GM19238 (cell line): ENCODE results near the gene TCERG1L.
"Not testable (repeated sequence)": the region's sequence is repeated elsewhere in the genome, so short reads cannot be mapped to it uniquely, and the experiment has no call there.

Source experiments
- DNase-seq: peaks from one replicate; pipeline ENCODE4 v3.0.0; 2011; ENCODE audit warnings: low spot score; ENCODE audit not compliant: insufficient read length

TCERG1L gene

DNA sequence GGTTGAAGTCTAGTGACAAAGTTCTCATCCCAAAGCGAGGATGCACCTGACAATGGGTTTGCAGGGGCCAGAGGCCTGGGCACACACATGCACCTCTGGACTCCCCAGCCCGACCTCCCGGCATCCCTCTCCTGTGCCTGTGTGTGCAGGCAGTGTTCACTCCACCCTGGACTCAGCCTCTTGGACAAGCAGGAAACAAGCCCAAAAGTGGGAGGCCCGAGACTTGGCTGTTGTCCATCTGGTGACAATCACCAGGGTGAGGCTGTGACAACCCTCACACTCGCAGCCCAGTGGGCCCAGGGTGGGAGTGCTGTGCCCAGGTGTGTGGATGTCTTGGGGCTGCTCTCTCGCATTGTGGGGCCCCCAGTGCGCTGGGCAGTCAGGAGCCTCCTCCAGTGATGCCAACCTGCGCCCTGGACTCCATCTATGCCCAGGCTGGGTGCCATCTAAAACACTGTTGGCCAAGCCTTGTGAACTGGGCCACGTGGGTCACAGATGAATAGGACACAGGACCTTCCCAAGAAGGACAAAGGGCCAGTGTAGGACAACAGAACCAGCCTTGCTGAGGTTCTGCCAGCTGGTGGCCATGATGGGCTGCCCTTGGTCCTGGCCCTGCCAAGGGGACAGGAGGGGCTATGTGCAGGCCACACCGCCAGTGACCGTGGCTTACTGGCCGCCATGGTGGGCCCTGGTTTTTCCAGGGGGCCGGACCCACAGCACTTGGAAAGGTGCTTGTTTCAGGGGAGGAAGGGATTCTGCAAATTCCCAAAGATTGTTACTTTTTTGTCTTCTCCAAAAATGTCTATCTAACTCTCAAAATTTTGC lies 144.3 kb downstream of the TCERG1L start:
- no peak for DNase-seq

DNA sequence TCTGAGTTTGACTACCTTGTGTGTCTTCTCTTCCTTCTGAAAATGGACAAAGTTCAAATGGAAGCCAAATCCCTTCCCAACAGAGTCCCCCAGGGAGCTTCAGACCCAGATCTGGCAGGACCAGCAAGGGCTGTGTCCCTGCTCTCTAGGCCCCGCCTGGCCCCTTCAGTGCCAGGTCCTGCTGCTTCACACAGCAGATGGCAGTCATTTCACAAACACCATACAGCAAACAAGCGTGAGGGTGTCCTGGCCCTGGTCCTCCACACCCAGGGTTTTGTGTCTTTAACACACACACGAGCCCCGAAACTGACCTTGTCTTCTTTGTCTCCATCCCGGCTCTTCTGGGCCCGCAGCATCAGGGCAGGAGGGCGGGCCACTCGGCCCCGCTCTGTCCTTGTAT lies 145.0 kb downstream of the TCERG1L start:
- no peak for DNase-seq

DNA sequence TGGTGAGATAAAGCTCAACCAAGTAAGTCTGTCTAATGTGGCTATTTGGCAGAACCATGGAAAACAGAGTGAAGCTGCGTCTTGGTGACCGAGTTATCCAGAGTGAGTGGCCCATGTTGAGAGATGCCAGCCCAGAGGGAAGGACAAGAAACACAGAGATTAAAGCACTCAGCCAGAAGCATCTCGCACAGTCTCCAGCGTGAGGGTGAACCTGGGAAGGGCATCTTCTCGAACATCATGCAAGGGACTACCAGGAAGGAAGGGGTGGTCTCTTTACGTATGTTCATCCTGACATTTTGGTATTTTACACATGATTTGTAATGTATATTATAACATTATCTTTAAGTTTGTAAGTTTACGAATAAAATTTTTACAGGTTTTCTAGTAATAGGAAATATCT lies 146.4 kb downstream of the TCERG1L start:
- DNase-seq, result no peak

DNA sequence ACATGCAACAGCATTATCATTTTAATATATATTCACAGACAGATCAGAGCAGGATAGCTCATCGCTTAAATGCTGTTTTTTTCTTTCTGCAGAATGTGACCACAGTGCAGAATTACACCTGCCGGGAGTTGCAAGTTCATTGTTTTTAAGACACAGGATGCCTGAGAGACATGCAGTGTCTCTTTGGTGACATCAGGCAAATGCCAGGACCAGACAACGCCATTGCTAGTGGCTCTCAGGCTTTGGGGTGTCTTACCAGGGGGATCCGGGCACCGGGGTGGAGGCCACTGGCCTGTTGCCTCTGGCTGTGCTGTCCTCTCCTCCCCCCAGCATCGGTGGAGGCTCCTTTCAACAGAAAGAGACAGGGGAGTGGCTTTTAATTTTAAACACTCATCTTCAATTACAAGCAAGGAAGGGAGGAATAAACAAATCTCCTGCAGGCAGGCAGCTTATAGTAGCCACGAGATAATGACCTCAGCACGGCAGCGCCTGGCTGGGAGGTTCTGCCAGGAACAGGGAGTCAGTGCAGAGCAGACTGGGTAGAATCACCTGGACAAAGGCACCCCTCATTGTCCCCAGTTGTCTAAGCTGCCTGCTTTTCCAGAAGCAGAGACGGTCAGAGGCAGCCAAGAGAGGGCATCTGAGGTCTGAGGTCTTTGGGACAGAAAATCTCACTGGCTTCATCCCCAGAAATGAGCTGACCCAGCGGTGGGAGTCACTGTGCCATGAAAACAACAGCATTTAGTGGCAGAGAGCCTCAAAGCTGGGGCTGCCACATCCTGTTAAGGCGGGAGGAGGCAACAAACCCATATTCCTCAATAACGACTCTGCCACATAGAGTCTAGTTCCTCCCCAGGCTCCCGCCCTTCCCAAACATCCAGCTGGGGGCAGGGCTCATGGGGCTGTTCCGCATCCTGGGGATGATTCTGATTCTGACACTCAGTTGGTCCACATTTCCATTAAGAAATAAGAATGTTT lies 148.4 kb downstream of the TCERG1L start:
- DNase-seq, result no peak

DNA sequence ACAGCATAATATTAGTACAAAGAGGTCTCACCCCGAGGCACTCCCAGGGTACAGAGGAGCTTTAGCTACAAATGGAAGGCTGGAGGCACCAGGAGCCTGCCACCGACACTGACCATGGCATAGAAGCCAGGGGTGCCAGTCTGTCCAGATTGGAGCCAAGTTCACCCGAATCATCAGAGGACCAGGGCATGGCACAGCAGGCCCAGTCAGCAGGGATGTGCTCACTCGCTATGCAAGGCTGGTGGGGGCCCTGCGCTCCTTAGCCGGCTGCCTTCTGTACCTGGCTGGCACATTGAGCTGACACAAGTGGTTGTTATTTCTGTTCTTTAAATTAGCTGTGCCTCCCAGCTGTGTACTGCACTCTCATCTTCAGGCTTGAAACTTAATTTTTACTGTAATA lies 149.3 kb downstream of the TCERG1L start:
- no peak for DNase-seq

DNA sequence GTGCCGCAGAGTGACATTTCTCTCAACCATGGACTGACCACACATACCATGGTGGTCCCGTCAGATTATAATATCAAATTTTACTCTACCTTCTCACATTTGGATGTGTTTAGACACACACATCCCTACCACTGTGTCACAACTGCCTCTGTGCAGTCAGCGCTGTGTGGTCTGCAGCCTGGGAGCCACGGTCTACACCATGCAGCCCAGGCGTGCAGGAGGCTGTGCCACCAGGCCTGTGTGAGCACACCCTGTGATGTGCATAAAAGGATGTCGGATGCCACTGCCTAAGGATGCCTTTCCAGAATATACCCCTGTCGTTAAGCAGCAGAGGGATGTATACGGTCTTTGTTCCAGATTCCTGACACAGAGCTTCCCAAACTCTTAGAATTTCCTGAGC lies 150.4 kb downstream of the TCERG1L start:
- DNase-seq, result no peak

DNA sequence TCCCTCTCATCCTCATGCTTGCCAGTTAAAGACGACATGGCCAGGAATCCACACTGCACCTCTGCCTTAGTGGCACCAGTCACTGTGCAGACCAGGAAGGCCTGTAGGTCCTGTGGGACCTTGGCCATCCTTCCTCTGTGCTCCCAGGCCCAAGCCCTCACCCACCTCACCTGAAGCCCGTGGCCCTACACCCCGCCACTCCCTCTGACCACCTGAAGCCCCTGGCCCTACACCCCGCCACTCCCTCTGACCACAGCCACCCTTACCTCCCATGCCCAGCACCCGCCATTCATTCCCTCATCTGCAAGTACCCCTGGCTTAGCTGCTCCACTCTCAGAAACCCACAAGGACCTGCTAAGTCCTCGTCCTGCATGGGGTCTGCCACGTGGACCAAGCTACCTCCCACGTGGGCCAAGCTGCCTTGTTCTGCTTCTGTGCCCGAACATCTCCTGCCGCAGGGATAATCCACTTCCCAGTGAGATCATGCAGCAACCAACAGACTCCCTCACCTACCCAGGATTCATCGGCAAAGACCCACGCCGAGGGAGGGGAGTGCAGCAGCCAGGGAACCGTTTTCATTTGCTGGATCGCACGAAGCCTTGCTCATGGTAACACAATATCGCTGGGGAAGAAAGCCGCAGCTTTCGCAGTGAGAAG lies 151.2 kb downstream of the TCERG1L start:
- no peak for DNase-seq

DNA sequence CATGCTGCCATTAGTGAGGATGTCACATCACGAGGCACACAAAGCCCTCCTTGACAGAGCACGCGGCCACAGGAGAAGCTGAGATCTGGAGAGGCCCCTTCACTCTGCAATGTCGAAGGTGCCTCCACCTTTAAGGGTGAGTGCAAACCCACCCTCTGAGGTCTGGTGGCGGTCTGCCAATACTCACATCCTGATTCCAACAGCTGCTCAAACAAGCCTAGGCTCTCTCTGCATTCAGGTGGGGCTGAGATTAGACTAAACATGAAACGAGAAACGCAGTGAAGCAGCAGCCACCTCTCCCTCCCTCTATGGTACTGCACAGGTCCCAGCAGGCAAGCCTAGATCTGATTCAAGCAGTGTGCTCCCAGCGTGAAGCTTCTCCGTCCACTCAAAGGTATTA lies 151.8 kb downstream of the TCERG1L start:
- no peak for DNase-seq

DNA sequence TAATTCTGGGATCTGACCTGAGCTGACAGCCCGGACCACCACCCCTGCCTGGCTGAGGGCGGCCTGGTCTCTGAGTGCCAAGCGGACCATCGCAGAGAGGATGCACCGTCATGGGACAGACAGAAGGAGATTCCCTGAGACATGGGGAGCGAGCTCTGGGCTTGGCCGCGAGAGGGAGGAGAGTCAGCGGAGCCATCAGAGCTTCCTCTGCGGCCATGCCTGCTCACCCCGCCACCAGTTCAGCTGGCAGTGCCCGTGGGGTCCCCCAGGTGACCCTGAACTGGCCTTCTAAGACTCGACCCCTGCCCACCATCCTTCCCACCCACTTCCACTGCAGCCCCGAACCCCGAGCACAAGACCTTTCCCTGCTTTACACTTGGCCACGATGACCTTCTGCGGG lies 152.8 kb downstream of the TCERG1L start:
- DNase-seq, result no peak

DNA sequence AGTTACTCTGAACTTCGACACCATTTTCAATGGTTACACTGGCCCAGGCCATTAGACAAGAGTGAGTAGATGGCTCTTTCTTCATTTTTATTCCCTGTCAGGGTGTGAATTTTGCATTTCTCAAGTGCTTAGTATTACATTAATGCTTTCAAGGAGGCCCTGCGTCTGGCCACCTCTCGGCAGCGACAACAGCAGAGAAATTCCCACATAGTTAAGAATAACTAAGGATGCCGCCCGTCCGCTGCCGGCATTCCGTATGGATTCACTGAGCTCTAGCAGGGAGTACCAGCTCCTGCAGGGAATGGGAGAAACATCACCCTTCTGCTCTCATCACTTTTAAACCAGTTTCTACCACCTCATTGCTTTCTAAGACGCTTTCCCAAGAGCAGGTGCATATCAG lies 153.6 kb downstream of the TCERG1L start:
- no peak for DNase-seq

DNA sequence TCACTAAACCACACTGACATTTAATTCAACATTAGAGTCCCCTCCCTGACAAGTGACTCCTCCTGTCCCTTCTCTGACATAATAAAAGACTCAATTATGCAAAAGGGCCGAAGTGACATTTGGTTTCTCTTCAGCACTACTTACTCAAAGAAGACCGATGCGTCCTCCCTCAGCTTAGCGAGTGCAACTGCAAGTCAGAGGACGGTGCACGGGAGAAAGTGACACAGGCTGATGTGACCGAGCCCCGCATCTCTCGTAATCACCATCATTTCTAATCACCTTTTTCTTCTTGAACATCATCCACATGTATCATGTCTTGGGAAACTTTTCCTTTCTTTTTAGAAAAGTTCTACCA lies 155.7 kb downstream of the TCERG1L start:
- DNase-seq, result no peak

DNA sequence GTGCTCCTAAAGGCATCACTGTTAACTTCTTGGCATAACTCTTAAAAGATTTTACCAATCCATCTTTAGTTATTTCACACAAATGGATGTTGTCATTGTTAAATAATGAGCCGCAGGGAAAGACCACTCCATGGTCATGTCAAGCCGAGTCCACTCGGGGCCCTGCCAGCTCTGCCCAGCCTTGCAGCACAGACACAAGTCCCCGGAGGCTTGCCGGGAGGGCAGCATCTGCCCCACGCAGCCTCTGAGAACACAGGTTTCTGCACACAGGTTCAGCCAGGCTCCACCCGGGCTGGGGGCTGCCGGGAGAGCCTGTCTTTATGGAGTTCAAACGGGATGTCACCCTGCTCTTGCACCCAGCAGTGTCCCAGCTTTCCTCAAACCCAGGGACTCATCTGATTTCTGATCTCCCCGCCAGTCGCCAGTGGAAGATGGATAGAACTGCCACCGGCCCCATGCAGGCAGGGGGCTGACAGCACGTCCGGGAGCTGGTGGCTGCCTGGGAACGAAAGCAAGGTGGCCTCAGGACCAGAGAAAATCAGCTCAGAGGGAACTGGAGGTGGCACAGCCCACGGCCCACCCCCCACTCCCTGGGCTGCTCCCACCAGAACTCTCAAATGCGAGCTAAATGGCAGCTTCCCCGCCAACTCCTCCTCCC lies 156.2 kb downstream of the TCERG1L start:
- no peak for DNase-seq

DNA sequence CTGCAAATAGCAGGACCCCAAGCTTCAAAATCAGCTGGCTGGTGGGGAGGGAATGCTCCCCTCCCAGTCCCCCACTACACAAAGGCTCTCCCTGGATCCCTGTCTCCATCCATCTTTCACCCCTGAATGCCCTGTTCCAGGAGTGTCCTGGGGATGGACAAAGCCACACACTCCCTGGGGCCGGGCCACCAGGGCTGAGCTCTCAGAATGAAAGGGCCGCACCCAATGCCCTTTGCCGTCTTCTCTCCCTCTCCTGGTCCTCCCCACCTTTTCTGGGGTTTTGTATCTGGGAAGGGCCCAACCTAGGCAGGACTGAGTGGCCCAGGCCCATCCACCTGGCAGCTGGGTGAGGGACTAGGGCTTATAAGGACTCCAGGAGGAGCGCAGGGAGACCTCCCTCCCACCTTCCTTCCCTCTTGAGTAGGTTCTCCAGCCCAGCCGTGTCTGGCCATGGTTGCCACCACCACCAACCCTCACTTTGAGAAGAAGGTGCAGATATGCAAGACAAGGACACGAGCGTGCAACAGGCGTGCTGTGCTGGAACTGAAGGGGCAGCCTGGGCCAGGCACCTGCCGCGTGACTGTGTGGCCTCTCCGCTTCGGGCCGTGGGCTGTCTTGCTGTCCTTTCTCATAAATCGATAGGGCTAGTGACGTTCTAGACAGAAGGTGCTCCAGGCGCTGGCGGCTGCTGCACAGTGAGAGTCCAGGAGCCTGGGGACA lies 157.1 kb downstream of the TCERG1L start:
- no peak for DNase-seq

DNA sequence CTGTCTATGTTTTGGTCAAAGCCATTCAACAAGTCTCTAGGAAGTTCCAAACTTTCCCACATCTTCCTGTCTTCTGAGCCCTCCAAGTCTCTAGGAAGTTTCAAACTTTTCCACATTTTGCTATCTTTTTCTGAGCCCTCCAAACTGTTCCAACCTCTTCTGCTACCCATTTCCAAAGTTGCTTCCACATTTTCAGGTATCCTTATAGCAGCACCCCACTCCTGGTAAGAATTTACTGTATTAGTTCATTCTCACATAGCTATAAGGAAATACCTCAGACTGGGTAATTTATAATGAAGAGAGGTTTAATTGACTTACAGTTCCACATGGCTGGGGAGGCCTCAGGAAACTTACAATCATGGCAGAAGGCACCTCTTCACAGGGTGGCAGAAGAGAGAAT lies 159.1 kb downstream of the TCERG1L start:
- not testable (repeated sequence) for DNase-seq

DNA sequence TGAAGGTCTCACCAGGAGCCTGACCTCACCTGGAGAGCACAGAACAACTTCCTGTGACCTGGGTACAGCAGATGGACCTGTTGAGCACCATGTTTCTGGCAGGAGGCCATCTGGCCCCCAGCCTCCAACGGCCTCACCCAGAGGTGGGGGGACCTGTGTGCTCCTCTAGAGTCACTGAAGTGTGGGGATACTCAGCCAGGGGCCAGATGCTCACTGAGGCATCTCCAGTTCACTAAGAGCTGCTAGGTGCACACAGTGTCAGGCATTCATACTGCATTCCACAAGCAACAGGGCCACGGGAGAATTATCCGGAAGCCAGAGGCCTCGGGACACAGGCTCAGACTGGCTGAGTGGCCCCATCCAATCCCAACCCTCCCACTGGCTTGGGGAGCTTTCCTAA lies 161.4 kb downstream of the TCERG1L start:
- DNase-seq, result no peak

DNA sequence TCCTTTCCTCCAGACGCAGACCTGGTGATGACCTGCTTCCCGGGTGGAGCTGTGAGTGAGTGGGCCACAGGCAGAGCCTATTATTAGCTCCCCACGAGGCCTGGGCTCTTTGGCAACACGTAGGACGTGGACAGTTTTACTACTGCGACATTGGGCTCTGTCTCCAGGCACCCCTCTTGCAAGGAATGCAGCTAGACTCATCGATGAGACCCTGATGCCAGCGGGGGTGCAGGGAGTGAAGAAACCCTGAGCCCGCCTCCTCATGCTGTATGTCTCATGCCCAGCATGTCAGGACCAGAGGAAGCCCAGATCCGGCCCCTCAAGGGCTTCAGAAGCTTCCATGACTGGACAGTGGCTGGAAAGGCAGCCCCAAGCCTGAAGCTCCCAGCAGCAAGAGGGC lies 161.9 kb downstream of the TCERG1L start:
- no peak for DNase-seq

DNA sequence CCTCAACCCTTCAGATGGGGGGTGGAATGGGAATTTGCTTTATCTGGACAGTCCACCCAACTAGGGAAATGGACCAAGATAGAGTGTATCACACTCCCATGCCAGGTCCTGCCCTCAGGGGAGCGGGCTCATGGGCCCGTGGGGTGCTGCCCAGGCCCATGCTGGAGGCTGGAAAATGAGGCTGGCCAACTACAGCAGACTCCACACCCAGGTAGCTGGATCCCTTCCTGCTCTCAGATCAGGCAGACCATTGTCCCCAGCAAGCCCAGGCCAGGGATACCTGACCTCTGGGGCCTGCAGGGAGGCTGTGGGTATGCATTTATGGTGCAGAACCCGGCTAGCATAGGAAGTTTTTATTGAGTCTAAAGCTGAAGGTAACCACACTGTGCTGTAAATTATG lies 162.4 kb downstream of the TCERG1L start:
- DNase-seq, result no peak

DNA sequence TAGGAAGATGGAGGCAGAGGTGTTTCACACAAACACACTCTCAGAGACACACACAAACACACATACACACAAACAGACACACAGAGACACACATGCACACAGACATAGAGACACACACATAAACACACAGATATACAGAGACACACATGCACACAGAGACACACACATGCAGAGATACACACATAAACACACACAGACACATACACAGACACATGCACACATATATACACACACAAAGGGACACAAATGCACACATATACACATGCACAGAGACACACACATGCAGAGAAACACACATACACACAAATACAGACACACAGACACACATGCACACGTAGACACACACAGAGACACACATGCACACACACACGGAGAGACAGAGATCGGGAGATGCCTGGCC lies 163.3 kb downstream of the TCERG1L start:
- no peak for DNase-seq

DNA sequence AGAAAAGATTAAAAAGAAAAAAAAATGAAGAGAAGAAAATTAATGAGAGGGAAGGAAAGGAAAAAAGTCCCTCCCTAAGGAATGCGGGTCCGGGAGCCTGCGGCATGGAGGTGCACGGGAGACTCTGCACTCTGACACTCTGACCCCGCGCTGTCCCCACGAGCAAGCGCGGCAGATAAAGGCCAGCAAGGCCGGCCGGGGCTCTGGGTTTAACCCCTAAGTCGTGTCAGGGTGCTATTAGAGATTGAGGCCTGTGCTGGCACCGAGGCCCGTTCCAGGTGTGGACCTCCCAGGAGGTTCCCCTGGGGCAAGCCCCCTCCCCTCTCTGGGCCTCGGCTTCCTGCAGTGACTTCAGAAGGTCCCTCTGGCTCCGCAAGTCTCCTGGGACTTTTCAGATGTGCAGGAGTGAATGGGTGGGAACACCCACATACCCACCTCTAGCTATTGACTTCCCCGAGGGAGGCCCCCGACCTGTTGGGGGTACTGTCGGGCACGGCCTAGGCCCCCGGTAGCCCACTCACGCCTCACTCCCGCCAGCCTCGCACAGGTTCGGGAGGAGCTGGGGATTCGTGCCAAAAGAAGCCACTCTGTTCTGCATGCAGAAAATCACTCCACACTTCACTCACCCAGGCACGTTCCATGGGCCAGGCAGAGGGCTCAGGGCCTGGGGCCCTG lies 164.1 kb downstream of the TCERG1L start:
- DNase-seq, result no peak

DNA sequence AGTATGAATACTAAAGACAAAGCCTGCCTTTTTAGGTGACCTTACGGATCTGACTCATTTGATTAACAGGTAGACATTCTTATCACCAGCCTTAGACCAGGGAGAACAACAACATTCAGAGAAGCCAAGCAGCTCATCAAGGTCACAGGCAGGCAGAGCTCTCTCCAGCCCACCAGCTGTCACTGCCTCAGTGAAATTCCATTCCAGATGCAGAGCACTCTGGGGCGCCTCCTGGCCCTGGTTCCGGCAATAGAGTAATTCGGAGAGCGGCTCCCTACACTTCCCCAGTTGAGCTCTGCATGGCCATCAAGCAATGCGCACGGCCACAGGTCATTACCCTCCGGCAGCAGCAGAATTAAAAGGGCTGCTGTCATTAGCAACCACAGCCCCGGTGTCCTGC lies 164.7 kb downstream of the TCERG1L start:
- no peak for DNase-seq
